K562 (cell line): ENCODE results near the gene FGF10. TPM values are rescaled to one million over a fixed set of nuclear protein-coding genes. Genes with fewer than 3 reads are reported as not detected.

Experiments used
- ATAC-seq: fragments of 200-7000 bp; cut with Tn5 transposase; 3 replicates; pipeline ENCODE4 v1.9.1; 2020; ENCODE audit warnings: moderate library complexity
- BruUV-seq: library from RNA; stranded (reverse); fragments of 400-500 nt; replicated peaks from 2 replicates; lab custom pipeline; 2021; lab: Mats Ljungman, UMichigan
- CTCF ChIA-PET: fragments of 300-600 bp; formaldehyde crosslinking; extraction: SDS; loops from one replicate; lab custom pipeline; 2021; ENCODE audit warnings: low intra/inter-chr PET ratio; lab: Yijun Ruan, JAX
- POLR2A ChIA-PET: fragments of 300-600, 350-650 bp; sonication (Branson Sonifier 250); formaldehyde crosslinking; extraction: SDS; loops from one replicate; lab custom pipeline; 2021; ENCODE audit warnings: antibody characterized with exemption, inconsistent platforms; lab: Yijun Ruan, JAX
- DNase-seq, 4 experiments: peaks; one replicate each; pipeline versions ENCODE4 v3.0.0 to v3.0.0-alpha.2; 2011 to 2018; ENCODE audit warnings: low spot score in 3 of 4, mixed read lengths in 3 of 4; ENCODE audit errors: extremely low read depth in 1 of 4
- FAIRE-seq: peaks from 2 replicates; lab custom pipeline; 2011; peaks lifted over from hg19 to GRCh38; lab: Jason Lieb, UNC
- H2AFZ ChIP-seq: 2 replicates; pipeline ENCODE4 v1.6.0; 2011; ENCODE audit warnings: low read depth, low read length, control low read depth, inconsistent platforms
- H3K27ac ChIP-seq: fragments of 200-600 bp; 3 replicates; pipeline ENCODE4 v1.8.0; 2011; ENCODE audit warnings: low read depth, mild to moderate bottlenecking, control low read depth, inconsistent platforms, low read length, moderate library complexity, mixed read lengths; ENCODE audit errors: extremely low read depth
- H3K27me3 ChIP-seq, 2 experiments: fragments of 300-600 bp in 1 of 2; 2 replicates in 1 of 2; 3 replicates in 1 of 2; pipeline versions ENCODE4 v1.6.0 to v1.8.0; 2011; ENCODE audit warnings: inconsistent platforms in 2 of 2, low read length in 2 of 2, mild to moderate bottlenecking in 1 of 2, mixed read lengths in 1 of 2, moderate library complexity in 1 of 2; ENCODE audit not compliant: control insufficient read depth in 2 of 2, insufficient read depth in 2 of 2
- H3K36me3 ChIP-seq: fragments of 300-600 bp; 3 replicates; pipeline ENCODE4 v1.8.0; 2011; ENCODE audit warnings: mild to moderate bottlenecking, low read length, inconsistent platforms; ENCODE audit not compliant: control insufficient read depth, insufficient read depth
- H3K4me1 ChIP-seq, 2 experiments: fragments of 200-600 bp in 1 of 2; replicated peaks in 1 of 2; 2 replicates in 1 of 2; 3 replicates in 1 of 2; pipeline versions ENCODE4 v1.5.1 to v1.8.0; 2011; ENCODE audit warnings: inconsistent platforms in 2 of 2, low read length in 2 of 2, mild to moderate bottlenecking in 1 of 2, mixed read lengths in 1 of 2, moderate library complexity in 1 of 2; ENCODE audit not compliant: control insufficient read depth in 2 of 2, insufficient read depth in 2 of 2
- H3K4me2 ChIP-seq: 2 replicates; pipeline ENCODE4 v1.6.1; 2011; ENCODE audit warnings: low read length, control low read depth, inconsistent platforms, mixed read lengths; ENCODE audit not compliant: insufficient read depth
- H3K4me3 ChIP-seq: fragments of 200-600 bp; sonication (generic), shearing (Covaris generic); 2 replicates; pipeline ENCODE4 v1.5.1; 2016; ENCODE audit warnings: control low read depth, inconsistent platforms
- H3K79me2 ChIP-seq: fragments of 200-600 bp; 3 replicates; pipeline ENCODE4 v1.8.0; 2011; ENCODE audit warnings: low read length, inconsistent platforms; ENCODE audit not compliant: control insufficient read depth, insufficient read depth
- H3K9ac ChIP-seq, 2 experiments: 2 replicates each; pipeline versions ENCODE4 v1.6.0 to v1.6.1; 2011; ENCODE audit warnings: low read depth in 2 of 2, low read length in 2 of 2, control low read depth in 1 of 2, inconsistent platforms in 1 of 2, mild to moderate bottlenecking in 1 of 2, mixed read lengths in 1 of 2; ENCODE audit not compliant: insufficient read depth in 1 of 2
- H3K9me1 ChIP-seq: one replicate; pipeline ENCODE4 v1.6.0; 2011; ENCODE audit warnings: inconsistent platforms, mild to moderate bottlenecking, low read length, moderate library complexity; ENCODE audit not compliant: control insufficient read depth, insufficient read depth
- H3K9me3 ChIP-seq: replicated peaks from 2 replicates; pipeline ENCODE4 v1.5.1; 2011; ENCODE audit warnings: low read depth, low read length, inconsistent platforms; ENCODE audit not compliant: control insufficient read depth, insufficient read depth
- H4K20me1 ChIP-seq: replicated peaks from 2 replicates; pipeline ENCODE4 v1.6.1; 2011; ENCODE audit warnings: low read length, inconsistent platforms, mixed read lengths; ENCODE audit not compliant: control insufficient read depth, insufficient read depth
- CHAMP1 ChIP-seq: fragments of 450-650 bp; IDR thresholded peaks from 2 replicates; pipeline ENCODE4 v1.6.1; 2016; ENCODE audit warnings: mild to moderate bottlenecking
- GTF2E2 ChIP-seq: fragments of 200-800 bp; sonication (Bioruptor generic); IDR thresholded peaks from 2 replicates; pipeline ENCODE4 v1.6.1; 2016; ENCODE audit warnings: missing genetic modification characterization, missing compliant biosample characterization
- HDAC2 ChIP-seq: fragments of 450-650 bp; IDR thresholded peaks from 2 replicates; pipeline ENCODE4 v1.6.1; 2016; ENCODE audit warnings: mild to moderate bottlenecking
- HMBOX1 ChIP-seq: sonication (generic); IDR thresholded peaks from 2 replicates; pipeline ENCODE4 v1.6.1; 2016
- HNRNPK ChIP-seq: fragments of 200-400 bp; formaldehyde crosslinking; IDR thresholded peaks from one replicate; pipeline ENCODE4 v1.6.1; 2018; ENCODE audit warnings: mild to moderate bottlenecking, low read depth, low read length; ENCODE audit not compliant: poor library complexity, severe bottlenecking
- HNRNPLL ChIP-seq: fragments of 200-400 bp; formaldehyde crosslinking; IDR thresholded peaks from 2 replicates; pipeline ENCODE4 v1.6.1; 2017; ENCODE audit warnings: low read length, low read depth, mild to moderate bottlenecking; ENCODE audit not compliant: poor library complexity, severe bottlenecking
- HSF4 ChIP-seq: fragments of 250-450 bp; sonication (Bioruptor Pico); IDR thresholded peaks from 2 replicates; pipeline ENCODE4 v2.1.2; 2022; ENCODE audit warnings: mild to moderate bottlenecking, moderate library complexity, borderline replicate concordance
- IRF1 ChIP-seq: sonication (generic); formaldehyde crosslinking; IDR thresholded peaks from 2 replicates; pipeline ENCODE4 v1.8.0; 2022; ENCODE audit warnings: missing genetic modification reagents, mild to moderate bottlenecking, borderline replicate concordance
- PHB ChIP-seq: fragments of 250-450 bp; sonication (Bioruptor Pico); IDR thresholded peaks from 2 replicates; pipeline ENCODE4 v1.5.0; 2021
- SMARCE1 ChIP-seq: fragments of 450-650 bp; IDR thresholded peaks from 2 replicates; pipeline ENCODE4 v1.7.1; 2016; ENCODE audit warnings: mild to moderate bottlenecking
- USF2 ChIP-seq: sonication (generic); formaldehyde crosslinking; IDR thresholded peaks from 2 replicates; pipeline ENCODE4 v1.5.0; 2020; ENCODE audit warnings: missing genetic modification reagents
- ZNF263 ChIP-seq: sonication (generic); formaldehyde crosslinking; IDR thresholded peaks from 2 replicates; pipeline ENCODE4 v1.8.0; 2022; ENCODE audit warnings: mild to moderate bottlenecking, missing genetic modification reagents, borderline replicate concordance
- ZNF41 ChIP-seq: fragments of 250-450 bp; sonication (Bioruptor Pico); conservative IDR thresholded peaks from 2 replicates; pipeline ENCODE4 v1.4.0; 2020; ENCODE audit warnings: mild to moderate bottlenecking
- ZNF512 ChIP-seq: IDR thresholded peaks from 2 replicates; pipeline ENCODE4 v1.6.1; 2016; ENCODE audit warnings: missing genetic modification characterization, missing compliant biosample characterization
- ZNF79 ChIP-seq: fragments of 250-450 bp; sonication (Bioruptor Pico); IDR thresholded peaks from 2 replicates; pipeline ENCODE4 v1.4.0; 2020; ENCODE audit warnings: low read depth, mild to moderate bottlenecking, moderate library complexity
- WGBS: fragments of 100-300 bp; shearing (Covaris generic); methylation state at CpG from one replicate; pipeline ENCODE4 v1.1.6; 2016; ENCODE audit warnings: low coverage, mixed read lengths; ENCODE audit not compliant: insufficient coverage; ENCODE audit errors: missing lambda C conversion rate; 5-methylcytosine and 5-hydroxymethylcytosine counted together
- in situ Hi-C: fragments of 300-500 bp; cut with MboI; formaldehyde crosslinking; loops from 4 replicates; pipeline ENCODE4 v1.15.0; 2018; ENCODE audit warnings: inconsistent platforms, mixed read lengths
- intact Hi-C: fragments of 100-400 bp; cut with micrococcal nuclease; formaldehyde crosslinking; loops from 2 replicates; pipeline ENCODE4 v1.14.2; 2022
- polyA plus RNA-seq, 8 experiments: library from polyadenylated mRNA; depleted of rRNA in 4 of 8; stranded (reverse) in 5 of 8; unstranded in 3 of 8; fragments of >200 nt; fragmentation: Nextera tagmentation in 2 of 8; fragmentation: Illumina TruSeq in 1 of 8; extraction: Ambion mirVana in 2 of 8; extraction: Trizol in 1 of 8; gene quantifications; 2 replicates each; pipeline versions ENCODE4 v1.2.1 to v1.2.3, GENCODE V29; 2011 to 2014; ENCODE audit warnings: inconsistent platforms in 1 of 8, missing spikeins in 1 of 8
- total RNA-seq, 7 experiments: library from RNA; depleted of rRNA in 6 of 7; stranded (reverse); fragments of >200 nt in 6 of 7; fragmentation: Illumina TruSeq in 2 of 7; extraction: Trizol in 2 of 7; gene quantifications; 2 replicates each; pipeline versions ENCODE4 v1.2.1 to v1.2.3, GENCODE V29; 2011 to 2021; ENCODE audit warnings: low replicate concordance in 1 of 7

The FGF10 gene
- total and polyA plus RNA-seq, 9 of the 15 experiments (the other 6 are each of a cell fraction or from before 2014, with no cell fraction given), result not detected

- BruUV-seq, result no TSS peak
- ATAC-seq (no peak), DNase-seq (no peak), FAIRE-seq (no peak)
- no peak overlapping the region for H3K27ac ChIP-seq
- intact Hi-C loops, result no loop called here
- H3K4me2 ChIP-seq, result no peak overlapping the region
- no peak overlapping the region for H3K9ac ChIP-seq
- no peaks in the 10 kb centered on the region for H3K36me3 ChIP-seq
- TF ChIP-seq HNRNPLL, result no peak
- no peak for TF ChIP-seq ZNF41 (CRISPR knock-in tag)
- TF ChIP-seq HDAC2, result no peak
- TF ChIP-seq GTF2E2, result no peak
- no peak for TF ChIP-seq PHB (CRISPR knock-in tag)
- no peak for TF ChIP-seq ZNF79 (CRISPR knock-in tag)
- no peak for TF ChIP-seq SMARCE1
- TF ChIP-seq HSF4 (CRISPR knock-in tag), result no peak
- no peak for TF ChIP-seq ZNF512 (tag)
- TF ChIP-seq IRF1, result no peak
- no peak for TF ChIP-seq USF2 (CRISPR knock-in tag)
- no peak for TF ChIP-seq HMBOX1
- TF ChIP-seq ZNF263 (CRISPR knock-in tag), result no peak
- no peak for TF ChIP-seq CHAMP1
- no peak for TF ChIP-seq HNRNPK
- H3K9me3 ChIP-seq, result no peaks in the 10 kb centered on the region
- ChIA-PET CTCF (no interaction called here), POLR2A (no interaction called here)
- no peaks in the 10 kb centered on the region for H3K9me1 ChIP-seq
- H4K20me1 ChIP-seq, result no peaks in the 10 kb centered on the region
- in situ Hi-C loops, result no loop called here
- WGBS, result 0% methylated on average over 3 of the region's 3 CpGs
- no peak overlapping the region for H2AFZ ChIP-seq
- H3K4me1 ChIP-seq, result no peaks in the 10 kb centered on the region
- H3K79me2 ChIP-seq, result no peaks in the 10 kb centered on the region
- H3K4me3 ChIP-seq, result no peak overlapping the region
- no peaks in the 10 kb centered on the region for H3K27me3 ChIP-seq
Measured at GRCh38 chr5:44387406-44387805, 1.8 kb downstream of the FGF10 start.
